Lower leg skin (tissue), 3 donors: Measurements from ENCODE around the gene EYA2.

Experiments
- CTCF ChIP-seq, 3 donors: fragments of 450-650 bp; IDR thresholded peaks; one replicate each; pipeline ENCODE4 v1.5.1; 2016; ENCODE audit warnings: antibody characterized with exemption in 3 of 3, mild to moderate bottlenecking in 3 of 3, moderate library complexity in 2 of 3
- POLR2A ChIP-seq, 2 donors: fragments of 450-650 bp; IDR thresholded peaks; one replicate each; pipeline ENCODE4 v1.6.1; 2016 to 2017; ENCODE audit warnings: antibody characterized with exemption in 2 of 2, mild to moderate bottlenecking in 1 of 2, moderate library complexity in 1 of 2

GRCh38 chr20:47167846-47168245, 273.2 kb downstream of the EYA2 start:
- TF ChIP-seq CTCF (IDR thresholded peaks at IDR 0.05), result no peak
- no peak for TF ChIP-seq POLR2A (IDR thresholded peaks at IDR 0.05)
